Thymus (tissue), 11 donors: ENCODE measurements around the gene MYL3. TPM values are rescaled to one million over a fixed set of nuclear protein-coding genes. Genes with fewer than 3 reads are reported as not detected.

ENCODE experiments used
- DNase-seq, 9 donors: peaks; one replicate each; pipeline ENCODE4 v3.0.0-alpha.2; 2013; ENCODE audit warnings: low spot score in 9 of 9, low read depth in 6 of 9, missing footprints in 1 of 9
- H3K27ac ChIP-seq, 2 donors: one replicate each; pipeline ENCODE4 v1.5.1; 2013; ENCODE audit warnings: control low read depth in 1 of 2, low read depth in 1 of 2, low read length in 1 of 2, mild to moderate bottlenecking in 1 of 2, moderate library complexity in 1 of 2
- H3K27me3 ChIP-seq, 2 donors: one replicate each; pipeline ENCODE4 v1.5.1; 2013; ENCODE audit warnings: low read length in 1 of 2; ENCODE audit not compliant: control insufficient read depth in 2 of 2, insufficient read depth in 1 of 2
- H3K36me3 ChIP-seq, 2 donors: one replicate each; pipeline ENCODE4 v1.5.1; 2013; ENCODE audit warnings: low read length in 1 of 2, mild to moderate bottlenecking in 1 of 2, moderate library complexity in 1 of 2; ENCODE audit not compliant: control insufficient read depth in 2 of 2, insufficient read depth in 2 of 2
- H3K4me1 ChIP-seq, 2 donors: one replicate each; pipeline ENCODE4 v1.5.1; 2013; ENCODE audit warnings: low read length in 2 of 2; ENCODE audit not compliant: control insufficient read depth in 2 of 2, insufficient read depth in 2 of 2
- H3K4me3 ChIP-seq, 2 donors: one replicate each; pipeline ENCODE4 v1.5.1; 2013; ENCODE audit warnings: low read length in 2 of 2, control low read depth in 1 of 2, mild to moderate bottlenecking in 1 of 2
- H3K9me3 ChIP-seq, 2 donors: one replicate each; pipeline ENCODE4 v1.5.1; 2013; ENCODE audit warnings: low read length in 1 of 2, mild to moderate bottlenecking in 1 of 2; ENCODE audit not compliant: control insufficient read depth in 2 of 2, insufficient read depth in 1 of 2
- WGBS: extraction: QIAGEN DNeasy Blood & Tissue Kit; methylation state at CpG from one replicate; pipeline ENCODE4 v1.1.7; 2013; 5-methylcytosine and 5-hydroxymethylcytosine counted together
- polyA plus RNA-seq: library from polyadenylated mRNA; stranded (reverse); fragments of 200-250 nt; gene quantifications from one replicate; pipeline ENCODE4 v1.2.3, GENCODE V29; 2013
- total RNA-seq: library from RNA; stranded (reverse); fragments of 120-200 nt; gene quantifications from one replicate; pipeline ENCODE4 v1.2.4, GENCODE V29; 2013
- donor health status: healthy.

Gene MYL3
- total and polyA plus RNA-seq, 2 donors: 0.19 to 0.50 TPM

- H3K4me3 ChIP-seq: no peak overlapping the region
- H3K4me1 ChIP-seq: no peaks in the 10 kb centered on the region
- H3K27me3 ChIP-seq: peaks cover 0 to 32% of the 10 kb centered on the region in 2 donors
- no peak overlapping the region for H3K27ac ChIP-seq
- no peaks in the 10 kb centered on the region for H3K9me3 ChIP-seq
- WGBS: 96% methylated on average over 6 of the region's 6 CpGs
- H3K36me3 ChIP-seq: no peaks in the 10 kb centered on the region
- DNase-seq: no peak
These were observed 4.8 kb downstream of the MYL3 start for GRCh38 chr3:46858456-46858855.

DNA sequence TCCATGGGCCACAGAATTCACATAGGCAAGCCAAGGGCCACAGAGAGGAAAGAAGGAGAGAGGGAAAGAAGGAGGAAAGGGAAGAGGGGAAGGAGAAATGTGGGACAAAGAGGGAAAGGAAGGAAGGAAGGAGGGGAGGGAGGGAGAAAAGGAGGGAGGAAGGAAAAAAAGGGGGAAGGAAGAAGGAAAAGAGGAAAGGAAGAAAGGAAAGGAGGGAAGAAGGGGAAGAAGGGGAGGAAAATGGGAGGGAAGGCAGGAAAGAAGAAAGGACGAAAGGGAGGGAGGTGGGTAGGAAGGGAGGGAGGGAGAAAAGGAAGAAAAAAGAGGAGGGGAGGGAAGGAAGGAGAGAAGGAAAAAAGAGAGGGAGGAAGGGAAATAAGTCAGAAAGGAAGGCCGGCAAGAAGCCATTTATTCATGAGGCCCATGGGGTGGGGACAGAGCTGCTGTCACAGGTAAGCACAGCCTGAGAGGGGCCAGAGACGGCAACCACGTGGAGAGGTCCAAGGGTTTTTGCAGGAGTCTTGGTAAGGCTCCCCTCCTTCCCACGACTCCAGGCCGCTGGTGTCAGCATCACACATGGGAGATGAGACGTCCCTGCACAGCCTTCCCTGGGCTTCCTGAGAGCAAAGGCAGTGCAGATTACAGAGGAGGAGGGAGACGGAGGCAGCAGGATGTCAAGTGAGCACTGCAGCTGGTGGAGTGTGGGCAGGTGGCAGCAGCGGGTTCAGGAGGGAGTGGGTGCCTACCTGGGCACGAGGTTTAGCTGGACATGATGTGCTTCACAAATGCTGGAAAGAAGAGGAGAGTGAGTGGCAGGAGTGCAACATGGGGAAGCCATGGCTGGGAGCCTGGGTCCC lies 5.5 kb downstream of the MYL3 start:
- DNase-seq: no peak
- Histone ChIP-seq H3K4me3 (no peak overlapping the region), H3K36me3 (no peaks in the 10 kb centered on the region), H3K9me3 (no peaks in the 10 kb centered on the region), H3K27me3 (peaks cover 0 to 34% of the 10 kb centered on the region in 2 donors), H3K27ac (no peak overlapping the region), H3K4me1 (no peaks in the 10 kb centered on the region)
- whole genome bisulfite sequencing: 84% methylated on average over 10 of the region's 10 CpGs

GRCh38 chr3:46856576-46857471 lies 6.4 kb downstream of the MYL3 start:
- Histone ChIP-seq H3K4me1 (no peaks in the 10 kb centered on the region), H3K4me3 (no peak overlapping the region), H3K9me3 (peaks cover 0 to 2% of the 10 kb centered on the region in 2 donors), H3K36me3 (no peaks in the 10 kb centered on the region), H3K27ac (no peak overlapping the region), H3K27me3 (peaks cover 0 to 34% of the 10 kb centered on the region in 2 donors)
- DNase-seq: no peak
- 94% methylated on average over 17 of the region's 17 CpGs for WGBS

GRCh38 chr3:46854555-46854991 lies 8.7 kb downstream of the MYL3 start:
- Histone ChIP-seq H3K27me3 (peaks cover 0 to 34% of the 10 kb centered on the region in 2 donors), H3K4me1 (no peaks in the 10 kb centered on the region), H3K4me3 (no peak overlapping the region), H3K27ac (no peak overlapping the region), H3K36me3 (no peaks in the 10 kb centered on the region), H3K9me3 (peaks cover 0 to 2% of the 10 kb centered on the region in 2 donors)
- 94% methylated on average over 5 of the region's 5 CpGs for WGBS
- DNase-seq: no peak

- 96% methylated on average over 15 of the region's 15 CpGs for WGBS
- DNase-seq: no peak
- no peak overlapping the region for H3K4me3 ChIP-seq
These were observed 9.5 kb downstream of the MYL3 start for GRCh38 chr3:46853441-46854415.

DNA sequence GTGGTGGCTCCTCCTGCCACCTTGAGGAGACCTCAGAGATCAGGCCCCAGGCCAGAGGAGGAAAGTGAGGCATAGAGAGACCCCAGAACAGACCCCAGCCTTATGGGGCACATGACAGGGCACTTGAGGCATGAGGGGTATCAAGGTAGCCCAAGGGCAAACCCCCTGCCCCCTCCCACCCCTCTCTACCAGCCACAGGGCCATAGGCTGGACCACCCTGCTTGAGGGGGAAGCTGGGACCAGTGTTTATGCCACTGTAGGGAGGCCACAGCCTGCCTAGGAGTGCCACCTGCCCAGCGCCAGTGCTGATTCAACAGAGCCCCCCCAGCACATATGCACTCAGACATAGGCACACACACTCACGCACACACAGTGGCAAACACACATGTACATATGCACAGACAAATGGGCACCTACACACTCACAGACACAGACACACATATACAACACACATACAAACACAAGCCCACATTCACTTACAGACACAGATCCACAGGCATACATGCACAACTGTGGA lies 10.3 kb downstream of the MYL3 start:
- Histone ChIP-seq H3K36me3 (no peaks in the 10 kb centered on the region), H3K27me3 (peaks cover 0 to 19% of the 10 kb centered on the region in 2 donors), H3K4me1 (no peaks in the 10 kb centered on the region), H3K9me3 (peaks cover 0 to 2% of the 10 kb centered on the region in 2 donors), H3K27ac (no peak overlapping the region), H3K4me3 (no peak overlapping the region)
- DNase-seq: no peak
- WGBS: 93% methylated on average over 2 of the region's 2 CpGs

More at GRCh38 chr3:46853441-46854415, 9.5 kb downstream of the MYL3 start:
- H3K27ac ChIP-seq: no peak overlapping the region
- peaks cover 0 to 2% of the 10 kb centered on the region in 2 donors for H3K9me3 ChIP-seq
- no peaks in the 10 kb centered on the region for H3K4me1 ChIP-seq
- peaks cover 0 to 27% of the 10 kb centered on the region in 2 donors for H3K27me3 ChIP-seq
- H3K36me3 ChIP-seq: no peaks in the 10 kb centered on the region

- Histone ChIP-seq H3K36me3 (no peaks in the 10 kb centered on the region), H3K9me3 (peaks cover 0 to 2% of the 10 kb centered on the region in 2 donors), H3K4me3 (no peak overlapping the region), H3K4me1 (no peaks in the 10 kb centered on the region), H3K27me3 (peaks cover 0 to 16% of the 10 kb centered on the region in 2 donors), H3K27ac (no peak overlapping the region)
- 95% methylated on average over 9 of the region's 9 CpGs for WGBS
- DNase-seq: no peak
These were observed 10.9 kb downstream of the MYL3 start for GRCh38 chr3:46852334-46852720.
